Activated T-cell treated with anti-CD3 and anti-CD28 coated beads for 4 hours (primary cell): ENCODE results near the gene PROSER3.

Source experiments
- DNase-seq: peaks from one replicate; pipeline ENCODE4 v3.0.0-alpha.2; 2020

PROSER3 gene

DNA sequence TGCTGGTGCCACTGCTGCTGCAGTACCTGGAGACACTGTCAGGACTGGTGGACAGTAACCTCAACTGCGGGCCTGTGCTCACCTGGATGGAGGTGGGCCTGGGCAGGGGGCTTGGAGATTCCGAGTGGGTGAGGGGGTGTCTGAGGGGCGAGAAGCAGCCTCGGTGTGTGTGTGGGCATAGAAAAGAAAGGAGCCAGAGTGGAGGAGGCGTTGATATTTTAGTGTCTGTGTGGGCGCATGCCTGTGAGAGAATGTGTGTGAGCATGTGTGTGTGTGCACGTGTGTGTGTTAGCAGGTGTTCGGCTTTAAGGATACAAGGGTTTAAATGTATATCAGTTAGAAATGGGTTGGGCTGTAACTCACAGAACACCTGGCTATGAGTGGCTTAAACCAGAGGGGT, 21.1 kb downstream of the PROSER3 start:
- no peak for DNase-seq

DNA sequence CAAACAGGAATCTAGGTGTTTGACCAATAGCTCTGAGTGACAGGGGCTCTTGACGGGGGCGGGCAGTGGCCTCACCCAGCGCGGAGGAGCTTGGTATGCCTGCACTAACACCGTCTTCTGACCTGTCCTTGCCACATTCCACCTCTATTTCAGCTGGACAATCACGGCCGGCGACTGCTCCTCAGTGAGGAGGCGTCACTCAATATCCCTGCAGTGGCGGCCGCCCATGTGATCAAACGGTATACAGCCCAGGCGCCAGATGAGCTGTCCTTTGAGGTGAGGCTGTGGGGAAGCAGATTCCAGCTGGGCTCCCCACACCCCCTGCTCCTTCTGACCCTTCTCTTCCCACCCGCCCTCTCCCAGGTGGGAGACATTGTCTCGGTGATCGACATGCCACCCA, 22.1 kb downstream of the PROSER3 start:
- DNase-seq = no peak

DNA sequence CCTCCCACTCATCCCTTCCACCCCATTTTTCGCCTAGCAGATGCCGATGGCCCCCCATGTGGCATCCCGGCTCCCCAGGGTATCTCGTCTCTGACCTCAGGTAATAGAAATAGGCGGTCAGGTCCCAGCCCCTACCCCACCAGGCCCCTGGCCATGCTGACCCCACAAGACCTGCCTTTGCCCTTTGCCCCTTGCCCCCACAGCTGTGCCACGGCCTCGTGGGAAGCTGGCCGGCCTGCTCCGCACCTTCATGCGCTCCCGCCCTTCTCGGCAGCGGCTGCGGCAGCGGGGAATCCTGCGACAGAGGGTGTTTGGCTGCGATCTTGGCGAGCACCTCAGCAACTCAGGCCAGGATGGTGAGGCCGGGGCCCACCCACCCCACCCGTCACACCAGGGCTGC, 22.7 kb downstream of the PROSER3 start:
- no peak for DNase-seq

DNA sequence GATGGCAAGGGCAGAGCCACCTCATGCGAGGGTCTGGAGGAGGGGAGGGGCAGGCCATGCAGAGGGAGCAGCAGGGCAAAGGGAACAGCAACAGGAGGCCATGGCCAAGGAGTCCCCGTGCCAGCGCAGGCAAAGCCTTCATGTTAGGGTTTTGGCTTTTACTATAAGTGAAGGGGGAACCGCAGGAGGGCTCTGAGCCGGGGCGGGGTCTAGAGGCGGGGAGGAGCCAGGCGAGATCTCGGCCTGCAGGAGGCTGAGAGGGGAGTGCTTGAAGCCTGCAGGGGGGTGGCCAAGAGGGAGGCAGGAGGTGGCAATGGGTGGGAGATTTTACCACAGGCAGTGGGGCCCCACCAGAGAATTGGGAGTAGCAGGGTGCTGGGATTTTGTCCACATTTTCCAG, 23.7 kb downstream of the PROSER3 start:
- DNase-seq = no peak

DNA sequence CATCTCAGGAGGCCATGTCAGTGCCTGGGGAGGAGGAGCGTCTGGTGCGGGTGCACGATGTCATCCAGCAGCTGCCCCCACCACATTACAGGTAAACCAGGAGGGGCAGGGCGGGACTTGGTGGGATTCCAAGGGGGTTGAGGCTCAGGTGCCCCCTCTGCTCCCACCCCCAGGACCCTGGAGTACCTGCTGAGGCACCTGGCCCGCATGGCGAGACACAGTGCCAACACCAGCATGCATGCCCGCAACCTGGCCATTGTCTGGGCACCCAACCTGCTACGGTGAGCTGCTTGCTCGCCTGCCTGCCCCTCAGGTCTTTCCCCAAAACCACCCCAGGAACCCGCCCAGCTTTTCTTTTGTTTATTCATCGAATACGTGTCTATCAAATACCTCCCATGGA, 24.6 kb downstream of the PROSER3 start:
- no peak for DNase-seq

DNA sequence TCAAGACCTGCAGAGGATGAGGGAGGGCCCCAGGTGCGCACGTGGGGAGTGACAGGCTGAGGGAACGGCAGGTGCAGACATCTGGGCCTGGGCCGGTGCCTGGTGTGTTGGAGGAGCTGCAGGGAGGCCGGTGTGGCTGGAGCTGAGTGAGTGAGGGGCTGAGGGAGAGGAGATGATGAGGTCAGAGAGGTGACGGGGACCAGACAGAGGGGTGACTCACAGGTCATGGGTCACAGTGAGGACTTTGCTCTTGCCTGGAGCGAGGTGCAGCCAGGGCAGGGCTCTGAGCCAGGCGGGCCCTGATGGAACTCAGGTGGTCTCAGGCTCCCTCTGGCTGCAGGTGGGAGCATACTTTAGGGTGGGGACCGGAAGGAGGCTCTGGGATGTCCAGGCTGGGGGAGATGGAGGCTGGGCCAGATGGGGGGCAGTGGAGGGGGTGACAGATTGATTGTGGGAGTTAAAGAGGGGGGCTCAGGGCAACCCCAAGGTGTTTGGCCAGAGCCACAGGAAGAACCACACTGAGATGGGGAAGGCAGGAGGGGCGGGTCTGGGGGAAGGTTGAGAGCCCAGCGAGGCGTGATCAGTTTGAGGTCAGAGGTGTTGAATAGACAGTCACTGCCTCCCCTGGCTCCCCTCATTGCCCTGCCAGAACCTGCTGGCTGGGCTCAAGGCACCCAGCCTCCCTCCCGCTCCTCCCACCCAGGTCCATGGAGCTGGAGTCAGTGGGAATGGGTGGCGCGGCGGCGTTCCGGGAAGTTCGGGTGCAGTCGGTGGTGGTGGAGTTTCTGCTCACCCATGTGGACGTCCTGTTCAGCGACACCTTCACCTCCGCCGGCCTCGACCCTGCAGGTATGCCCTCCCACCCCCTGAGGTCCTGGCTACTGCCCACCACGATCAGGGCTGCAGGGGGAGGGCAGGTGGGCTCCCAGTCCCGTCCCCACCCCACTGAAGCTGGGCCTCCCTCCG, 25.8 kb downstream of the PROSER3 start:
- no peak for DNase-seq

DNA sequence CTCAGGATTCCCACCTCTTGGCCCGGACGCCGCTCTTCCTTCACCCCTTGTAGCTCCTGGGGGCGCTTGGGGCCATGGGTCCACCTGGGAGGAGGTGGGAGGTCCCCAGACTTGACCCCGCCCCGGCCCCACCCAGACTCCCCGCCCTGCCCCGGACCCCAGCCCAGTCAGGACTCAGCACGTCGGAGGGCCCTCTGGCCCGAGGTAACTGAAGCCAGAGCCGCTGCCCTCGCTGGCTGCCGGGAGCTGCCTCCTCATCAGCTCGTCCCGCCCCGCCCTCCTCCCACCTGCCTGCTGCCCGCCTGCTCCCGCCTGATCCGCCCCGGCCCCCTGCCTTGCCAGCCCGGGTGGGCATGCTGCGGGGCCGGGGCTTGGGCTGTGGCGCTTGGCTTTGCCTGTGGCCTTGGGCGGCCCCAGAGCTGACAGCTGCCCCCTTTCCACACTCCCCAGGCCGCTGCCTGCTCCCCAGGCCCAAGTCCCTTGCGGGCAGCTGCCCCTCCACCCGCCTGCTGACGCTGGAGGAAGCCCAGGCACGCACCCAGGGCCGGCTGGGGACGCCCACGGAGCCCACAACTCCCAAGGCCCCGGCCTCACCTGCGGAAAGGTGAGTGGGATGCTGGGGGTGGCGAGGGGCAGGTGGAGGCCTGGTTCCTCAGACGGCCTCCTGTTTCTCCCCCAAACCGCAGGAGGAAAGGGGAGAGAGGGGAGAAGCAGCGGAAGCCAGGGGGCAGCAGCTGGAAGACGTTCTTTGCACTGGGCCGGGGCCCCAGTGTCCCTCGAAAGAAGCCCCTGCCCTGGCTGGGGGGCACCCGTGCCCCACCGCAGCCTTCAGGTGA, 26.7 kb downstream of the PROSER3 start:
- DNase-seq = no peak

DNA sequence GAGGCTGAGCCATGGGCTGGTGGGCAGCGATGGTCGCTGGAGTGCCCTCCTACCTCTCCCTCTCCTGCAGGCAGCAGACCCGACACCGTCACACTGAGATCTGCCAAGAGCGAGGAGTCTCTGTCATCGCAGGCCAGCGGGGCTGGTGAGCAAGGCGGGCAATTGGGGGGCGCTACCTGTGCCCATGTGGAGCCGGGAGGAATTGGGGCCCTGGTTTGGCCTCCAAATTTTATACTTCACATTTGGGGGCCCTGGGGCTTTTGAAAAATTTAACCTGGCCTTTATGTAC, 27.3 kb downstream of the PROSER3 start:
- no peak for DNase-seq

DNA sequence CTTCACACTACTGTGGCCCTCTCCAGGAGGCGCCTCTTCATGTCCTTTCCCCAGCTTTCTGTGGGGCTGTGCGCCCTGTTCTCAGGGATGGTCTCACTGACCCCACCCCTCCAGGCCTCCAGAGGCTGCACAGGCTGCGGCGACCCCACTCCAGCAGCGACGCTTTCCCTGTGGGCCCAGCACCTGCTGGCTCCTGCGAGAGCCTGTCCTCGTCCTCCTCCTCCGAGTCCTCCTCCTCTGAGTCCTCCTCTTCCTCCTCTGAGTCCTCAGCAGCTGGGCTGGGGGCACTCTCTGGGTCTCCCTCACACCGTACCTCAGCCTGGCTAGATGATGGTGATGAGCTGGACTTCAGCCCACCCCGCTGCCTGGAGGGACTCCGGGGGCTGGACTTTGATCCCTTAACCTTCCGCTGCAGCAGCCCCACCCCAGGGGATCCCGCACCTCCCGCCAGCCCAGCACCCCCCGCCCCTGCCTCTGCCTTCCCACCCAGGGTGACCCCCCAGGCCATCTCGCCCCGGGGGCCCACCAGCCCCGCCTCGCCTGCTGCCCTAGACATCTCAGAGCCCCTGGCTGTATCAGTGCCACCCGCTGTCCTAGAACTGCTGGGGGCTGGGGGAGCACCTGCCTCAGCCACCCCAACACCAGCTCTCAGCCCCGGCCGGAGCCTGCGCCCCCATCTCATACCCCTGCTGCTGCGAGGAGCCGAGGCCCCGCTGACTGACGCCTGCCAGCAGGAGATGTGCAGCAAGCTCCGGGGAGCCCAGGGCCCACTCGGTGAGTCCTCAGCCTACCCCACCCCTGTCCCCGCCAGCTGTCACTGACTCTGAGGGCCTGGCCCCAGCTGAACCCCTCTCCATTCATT, 28.6 kb downstream of the PROSER3 start:
- no peak for DNase-seq

DNA sequence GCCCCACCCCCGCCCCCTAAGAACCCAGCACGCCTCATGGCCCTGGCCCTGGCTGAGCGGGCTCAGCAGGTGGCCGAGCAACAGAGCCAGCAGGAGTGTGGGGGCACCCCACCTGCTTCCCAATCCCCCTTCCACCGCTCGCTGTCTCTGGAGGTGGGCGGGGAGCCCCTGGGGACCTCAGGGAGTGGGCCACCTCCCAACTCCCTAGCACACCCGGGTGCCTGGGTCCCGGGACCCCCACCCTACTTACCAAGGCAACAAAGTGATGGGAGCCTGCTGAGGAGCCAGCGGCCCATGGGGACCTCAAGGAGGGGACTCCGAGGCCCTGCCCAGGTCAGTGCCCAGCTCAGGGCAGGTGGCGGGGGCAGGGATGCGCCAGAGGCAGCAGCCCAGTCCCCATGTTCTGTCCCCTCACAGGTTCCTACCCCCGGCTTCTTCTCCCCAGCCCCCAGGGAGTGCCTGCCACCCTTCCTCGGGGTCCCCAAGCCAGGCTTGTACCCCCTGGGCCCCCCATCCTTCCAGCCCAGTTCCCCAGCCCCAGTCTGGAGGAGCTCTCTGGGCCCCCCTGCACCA, 29.3 kb downstream of the PROSER3 start:
- DNase-seq = no peak

DNA sequence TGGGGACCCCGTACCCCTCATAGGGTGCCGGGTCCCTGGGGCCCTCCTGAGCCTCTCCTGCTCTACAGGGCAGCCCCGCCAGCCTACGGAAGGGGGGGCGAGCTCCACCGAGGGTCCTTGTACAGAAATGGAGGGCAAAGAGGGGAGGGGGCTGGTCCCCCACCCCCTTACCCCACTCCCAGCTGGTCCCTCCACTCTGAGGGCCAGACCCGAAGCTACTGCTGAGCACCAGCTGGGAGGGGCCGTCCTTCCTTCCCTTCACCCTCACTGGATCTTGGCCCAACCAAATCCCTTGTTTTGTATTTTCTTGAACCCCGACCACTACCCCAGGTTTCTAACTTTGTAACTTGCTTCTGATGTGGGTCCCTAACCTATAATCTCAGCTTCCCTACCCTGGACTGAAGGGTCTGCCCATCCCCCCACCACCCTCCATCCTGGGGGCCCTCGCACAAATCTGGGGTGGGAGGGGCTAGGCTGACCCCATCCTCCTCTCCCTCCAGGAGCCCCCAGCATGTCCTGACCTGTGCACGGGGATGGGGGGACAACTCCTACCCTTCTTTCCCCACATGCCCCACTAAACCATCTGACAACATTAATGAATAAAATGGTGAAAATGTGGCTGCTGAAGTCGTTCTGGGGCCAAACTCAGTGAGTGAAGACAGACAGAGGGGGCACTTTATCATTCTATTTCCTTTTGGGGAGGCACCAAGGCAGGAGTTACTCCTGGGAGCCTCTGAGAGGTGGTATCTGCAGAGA, 30.4 kb downstream of the PROSER3 start:
- DNase-seq = no peak

DNA sequence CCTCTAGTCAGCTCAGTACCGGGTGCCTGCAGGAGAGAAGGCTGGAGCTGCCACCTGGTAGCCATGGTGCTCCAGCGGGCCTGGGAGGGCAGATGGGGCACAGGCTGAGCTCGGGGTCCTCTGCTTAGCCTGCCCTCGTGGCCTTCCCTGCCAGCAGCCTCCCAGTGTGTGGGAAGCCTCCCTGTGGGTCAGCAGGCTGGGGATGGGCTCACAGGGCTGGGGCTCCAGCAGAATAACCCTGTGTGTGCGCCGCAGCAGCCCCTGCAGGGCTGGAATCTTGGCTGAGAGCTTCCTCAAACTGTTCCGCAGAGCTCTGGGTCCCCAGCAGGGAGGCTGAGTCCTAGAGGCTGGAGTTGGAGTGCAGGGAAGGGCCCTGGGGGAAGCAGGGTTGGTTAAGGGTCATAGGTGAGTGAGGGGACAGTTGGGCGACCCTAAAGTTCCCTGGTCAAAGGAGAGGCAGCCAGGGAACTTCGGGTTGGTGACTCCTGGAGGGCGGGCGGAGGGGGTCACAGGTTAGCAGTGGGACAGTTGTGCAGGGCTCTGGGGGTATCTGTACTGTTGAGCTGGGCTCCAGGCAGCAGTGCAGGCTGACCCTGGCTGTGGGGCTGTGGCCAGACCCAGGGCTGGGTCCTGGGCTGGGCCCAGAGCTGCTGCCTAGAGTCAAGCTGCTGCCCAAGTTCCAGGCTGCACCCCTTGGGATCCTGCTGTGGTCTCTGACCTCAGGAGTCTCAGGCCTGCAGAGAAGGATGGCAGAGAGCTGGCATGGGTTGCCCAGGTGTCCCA, 31.4 kb downstream of the PROSER3 start:
- no peak for DNase-seq

DNA sequence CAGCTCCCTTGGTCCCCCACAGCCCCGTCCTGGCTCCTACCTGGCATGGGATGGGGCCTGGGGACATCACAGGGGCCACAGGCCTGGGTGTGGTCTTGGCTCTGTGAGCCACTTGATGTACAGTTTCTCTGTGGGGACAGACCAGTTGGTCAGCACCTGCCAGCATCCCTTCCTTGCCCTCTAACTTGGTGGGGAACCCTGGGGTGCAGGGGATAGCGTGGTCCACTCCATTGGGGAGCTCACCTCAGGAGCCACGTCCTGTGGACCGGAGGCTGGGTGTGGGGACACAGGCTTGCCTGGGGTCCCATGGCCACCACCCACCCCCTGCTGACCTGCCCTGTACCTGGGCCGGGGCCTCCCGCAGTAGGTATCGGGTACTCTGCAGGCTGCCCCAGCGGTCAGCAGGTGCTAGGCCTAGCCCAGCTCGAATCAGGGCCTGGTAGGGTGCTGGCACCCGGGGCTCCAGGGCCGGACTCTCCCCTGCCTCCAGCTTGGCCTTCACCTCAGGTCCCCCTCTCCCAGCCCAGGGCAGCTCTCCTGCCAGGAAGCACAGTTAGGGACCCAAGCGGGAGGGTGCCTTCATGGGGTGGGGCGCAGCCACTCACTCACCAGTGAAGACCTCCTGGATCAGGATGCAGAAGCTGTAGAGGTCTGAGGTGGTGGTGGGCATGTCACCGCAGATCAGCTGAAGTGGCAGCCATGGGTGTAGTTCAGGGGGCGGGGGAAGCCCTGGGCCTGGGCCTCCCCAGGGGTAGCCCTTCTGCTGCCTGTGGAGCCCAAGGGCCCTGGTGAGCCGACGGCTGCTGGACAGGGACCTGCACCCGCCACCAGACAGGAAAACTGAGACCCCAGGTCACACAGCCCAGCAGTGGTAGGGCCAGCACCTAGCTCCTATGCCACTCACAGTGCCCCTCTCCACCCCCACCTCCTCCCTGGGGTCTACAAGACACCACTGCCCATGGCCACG, 32.3 kb downstream of the PROSER3 start:
- DNase-seq = no peak

DNA sequence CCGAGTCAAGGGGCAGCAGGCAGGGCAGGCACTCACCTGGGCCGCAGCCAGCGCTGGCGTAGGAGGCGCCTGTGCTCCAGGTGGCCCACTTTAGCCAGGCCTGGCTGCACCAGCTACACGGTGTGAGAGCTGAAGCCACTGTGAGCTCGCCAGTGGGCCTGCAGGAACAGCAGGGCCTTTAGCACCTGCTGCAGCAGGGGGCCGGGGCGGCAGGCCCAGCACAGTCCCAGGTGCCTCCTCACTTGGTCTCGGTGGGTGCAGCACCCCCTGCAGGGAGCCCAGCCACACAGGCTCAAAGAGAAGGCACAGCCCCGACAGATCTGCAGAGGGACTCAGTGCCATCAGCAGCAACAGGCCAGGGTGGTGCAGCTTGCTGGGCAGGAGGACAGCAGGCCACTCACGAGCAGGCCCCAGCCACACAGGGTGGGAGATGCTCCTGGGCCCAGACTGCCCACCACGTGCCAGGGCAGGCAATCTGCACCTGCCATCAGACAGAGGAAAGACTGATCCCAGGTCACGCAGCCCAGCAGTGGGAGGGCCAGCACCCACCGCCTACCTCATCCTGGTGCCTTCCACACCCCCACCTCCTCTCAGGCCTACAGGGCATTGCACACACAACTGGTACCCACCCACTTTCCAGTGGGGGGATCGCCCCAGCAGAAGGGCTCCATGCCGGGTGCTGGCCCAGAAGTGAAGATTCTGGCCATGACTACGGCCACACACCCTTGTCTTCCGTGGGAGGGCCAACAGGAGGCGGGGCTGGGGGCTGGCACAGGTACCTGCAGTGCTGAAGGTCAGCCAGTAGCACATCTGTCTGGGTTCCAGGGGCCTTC, 33.2 kb downstream of the PROSER3 start:
- DNase-seq = no peak

DNA sequence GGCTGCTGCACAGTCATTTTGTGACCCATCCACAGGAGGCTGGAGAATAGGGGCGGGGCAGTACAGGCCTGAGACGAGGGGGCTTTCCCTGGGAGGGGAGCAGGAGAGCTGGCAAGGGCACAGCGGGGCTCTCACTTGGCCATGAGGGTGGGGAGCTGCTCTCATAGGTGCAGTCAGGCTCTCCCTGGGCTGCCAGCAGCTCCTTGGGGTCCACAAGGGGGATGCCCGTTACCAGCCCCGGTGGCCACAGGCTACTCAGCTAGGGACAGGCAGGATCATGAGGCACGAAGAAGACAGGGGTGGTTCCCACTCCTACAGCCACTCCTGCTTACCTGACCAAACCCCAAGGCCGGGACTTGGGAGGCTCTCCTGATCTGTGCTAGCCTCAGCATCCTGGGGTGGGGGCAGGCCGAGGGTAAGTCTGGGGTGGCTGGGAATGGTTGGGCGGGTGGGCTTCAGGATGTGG, 33.9 kb downstream of the PROSER3 start:
- DNase-seq = no peak

DNA sequence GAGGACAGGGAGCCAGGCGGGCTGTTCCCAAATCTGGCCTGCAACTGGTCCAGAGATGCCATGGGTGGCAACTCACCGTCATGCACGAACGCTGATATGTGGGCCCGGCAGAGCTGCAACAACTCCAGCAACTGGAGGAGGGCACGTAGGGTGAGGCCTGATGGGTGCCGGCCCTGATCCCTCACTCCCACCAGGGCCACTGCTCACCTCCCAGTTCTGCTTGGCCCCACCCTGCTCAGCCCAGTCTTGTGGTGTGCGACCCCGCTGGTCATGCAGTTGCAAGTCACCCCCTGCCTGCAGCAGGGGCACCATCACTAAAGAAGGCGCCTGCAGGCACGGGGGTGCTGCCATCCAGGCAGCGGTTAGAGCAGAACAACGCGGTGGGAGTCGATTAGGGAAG, 34.3 kb downstream of the PROSER3 start:
- DNase-seq = no peak

DNA sequence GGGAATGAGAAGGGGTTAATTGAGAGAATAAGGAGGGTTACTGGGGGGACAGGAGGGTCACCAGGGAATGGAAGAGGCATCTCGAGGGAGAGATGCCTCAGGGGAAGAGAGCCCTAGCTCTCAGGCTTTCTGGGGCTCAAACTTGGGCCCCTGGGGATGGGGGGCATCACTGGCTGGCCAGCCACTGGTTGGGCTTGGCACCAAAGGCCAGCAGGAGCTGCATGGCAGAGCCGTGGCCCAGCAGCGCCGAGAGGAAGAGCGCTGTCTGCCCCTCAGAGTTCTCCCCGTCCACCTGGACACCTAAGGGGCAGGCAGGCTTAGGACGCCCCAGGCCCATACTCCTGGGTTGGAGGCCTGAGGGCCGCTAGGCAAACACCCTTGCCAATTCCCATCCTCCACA, 34.9 kb downstream of the PROSER3 start:
- no peak for DNase-seq

DNA sequence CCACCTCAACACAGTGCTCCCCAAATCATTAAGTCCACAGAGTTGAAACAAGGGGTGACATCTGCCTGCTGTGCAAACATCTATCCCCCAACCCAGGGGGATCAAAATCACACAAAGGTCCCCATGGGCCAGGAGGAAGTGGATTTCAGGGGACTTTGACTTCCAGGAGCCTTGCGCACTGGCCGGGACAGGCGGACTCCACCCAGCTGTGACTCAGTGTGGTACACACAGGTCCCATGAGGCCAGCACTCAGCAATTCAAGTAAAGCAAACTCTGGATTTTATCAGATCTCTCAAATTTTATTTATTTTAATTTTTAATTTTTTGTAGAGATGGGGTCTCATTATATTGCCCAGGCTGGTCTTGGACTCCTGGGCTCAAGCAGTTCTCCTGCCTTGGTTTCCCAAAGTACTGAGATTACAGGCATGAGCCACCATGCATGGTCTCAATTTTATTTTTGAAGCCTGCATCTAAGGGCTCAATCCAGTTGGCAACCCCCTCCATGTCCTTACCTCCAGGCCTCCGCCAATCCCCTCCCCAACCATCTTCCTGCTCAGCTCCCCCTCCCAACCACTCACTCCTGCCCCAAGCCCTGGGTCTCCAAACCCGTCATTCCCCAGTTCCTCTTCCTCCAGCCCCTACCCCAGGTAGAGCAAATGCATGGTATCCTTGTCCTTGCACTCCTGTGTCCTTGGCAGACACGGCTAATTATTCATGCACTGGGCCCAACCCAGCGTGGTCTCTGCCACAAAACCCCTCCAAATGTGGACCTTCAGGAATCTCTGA, 35.6 kb downstream of the PROSER3 start:
- no peak for DNase-seq
